ENCODE data around the gene CFAP54.
"Not testable (repeated sequence)": the region's sequence is repeated elsewhere in the genome, so short reads cannot be mapped to it uniquely, and the experiment has no call there.

Gene CFAP54, protein sequence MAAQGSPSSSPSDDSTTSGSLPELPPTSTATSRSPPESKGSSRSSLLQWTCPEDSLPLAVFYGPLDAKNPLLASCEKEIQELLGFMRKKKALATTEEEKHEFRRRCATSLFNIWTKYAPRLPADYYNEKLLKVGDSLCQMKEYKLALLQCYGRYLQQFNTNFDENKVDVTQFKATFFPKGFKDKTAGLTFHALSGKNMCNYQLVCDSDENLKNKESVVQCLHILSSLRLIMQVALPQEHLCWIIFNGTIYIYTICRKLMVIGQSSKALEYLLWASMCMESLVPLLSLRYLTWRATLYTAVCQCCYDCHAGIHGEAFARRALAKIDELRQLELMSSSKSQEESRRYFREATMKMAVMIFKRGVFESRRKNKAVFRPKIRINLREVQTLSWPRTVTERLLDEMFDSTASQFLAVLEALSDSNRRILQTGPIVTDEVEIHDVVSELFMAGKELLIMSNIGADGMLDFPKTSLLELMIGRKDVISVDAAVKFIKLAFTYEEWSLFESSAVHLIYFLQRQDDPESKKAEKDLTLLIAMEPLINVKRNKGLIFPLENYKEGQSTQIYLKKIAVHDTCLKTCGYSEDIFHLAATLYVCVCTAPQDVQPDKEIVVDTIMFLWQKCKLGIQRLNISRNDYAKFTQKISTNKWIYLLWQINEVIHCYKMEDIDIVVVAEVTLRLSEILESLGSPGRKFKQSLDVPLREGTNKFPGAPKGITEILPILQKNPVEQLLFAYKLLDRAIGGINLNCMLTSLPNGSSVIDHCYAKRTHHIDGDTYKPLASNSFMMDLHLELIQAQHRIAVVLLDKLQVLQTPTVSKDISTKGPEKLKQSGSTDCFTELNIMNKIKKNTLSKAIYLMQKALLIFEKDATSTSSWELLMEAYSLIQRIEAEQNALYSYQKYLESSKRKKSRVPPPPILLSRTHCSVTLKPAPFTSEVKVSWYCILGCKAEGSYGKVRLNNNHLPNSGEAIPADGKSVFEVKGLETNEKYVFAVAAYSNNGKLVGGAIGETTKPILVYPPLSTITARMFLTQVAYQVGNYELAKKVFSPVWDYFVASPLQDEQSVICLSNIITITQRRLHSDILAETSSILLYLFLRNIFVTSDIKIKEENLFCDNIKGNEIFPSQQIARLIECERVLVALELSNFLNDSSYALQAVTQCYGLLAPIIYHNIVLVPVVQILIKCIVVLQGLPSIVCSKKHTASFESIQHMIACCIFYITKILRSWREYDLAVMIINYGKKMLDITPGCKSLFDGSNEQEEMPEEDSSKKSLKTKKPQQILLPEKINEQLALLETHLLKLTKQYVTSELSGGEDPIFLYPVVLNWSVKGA (N-terminal part only)

DNA sequence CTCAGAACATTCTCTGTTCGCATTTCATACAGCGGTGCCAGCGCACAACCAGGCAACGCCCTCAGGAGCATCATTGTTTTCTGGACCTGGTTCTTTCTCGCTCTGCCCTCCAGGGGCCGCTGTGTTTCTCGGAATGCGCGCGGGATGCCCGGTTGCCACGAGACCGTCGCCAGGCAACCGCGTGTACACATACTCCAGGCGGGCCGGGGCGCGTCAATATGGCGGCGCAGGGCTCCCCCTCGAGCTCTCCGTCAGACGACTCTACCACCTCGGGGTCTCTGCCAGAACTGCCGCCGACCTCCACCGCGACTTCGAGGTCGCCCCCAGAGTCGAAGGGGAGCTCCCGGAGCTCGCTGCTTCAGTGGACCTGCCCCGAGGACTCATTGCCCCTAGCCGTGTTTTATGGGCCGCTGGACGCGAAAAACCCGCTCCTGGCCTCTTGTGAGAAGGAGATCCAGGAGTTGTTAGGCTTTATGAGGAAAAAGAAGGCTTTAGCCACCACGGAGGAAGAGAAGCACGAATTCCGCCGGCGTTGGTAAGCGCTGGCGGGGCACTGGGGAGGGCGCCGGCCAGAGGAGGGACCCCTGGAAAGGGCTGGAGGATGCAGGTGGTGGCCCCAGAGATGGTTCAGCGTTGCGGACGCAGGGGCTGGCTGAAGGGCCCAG is at the start of gene CFAP54:
Gene CFAP54, plus strand, starts transcription at position 186 of the 665 bp plus-strand sequence. Its CDS starts 33 bp downstream, at position 219.
- no peak for FAIRE-seq

DNA sequence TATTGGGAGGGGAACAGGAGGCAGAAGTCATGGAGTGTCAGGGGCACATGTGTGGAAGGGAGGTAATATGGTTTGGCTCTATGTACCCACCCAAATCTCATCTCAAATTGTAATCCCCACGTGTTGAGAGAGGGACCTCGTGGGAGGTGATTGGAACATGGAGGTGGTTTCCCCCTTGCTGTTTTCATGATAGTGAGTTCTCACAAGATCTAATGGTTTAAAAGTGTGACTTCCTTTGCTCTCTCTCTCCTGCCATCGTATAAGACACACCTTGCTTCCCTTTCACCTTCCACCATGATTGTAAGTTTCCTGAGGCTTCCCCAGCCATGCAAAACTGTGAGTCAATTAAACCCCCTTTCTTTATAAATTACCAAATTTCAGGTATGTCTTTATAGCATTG is 47.6 kb upstream of the CFAP54 start:
- no peak for FAIRE-seq

DNA sequence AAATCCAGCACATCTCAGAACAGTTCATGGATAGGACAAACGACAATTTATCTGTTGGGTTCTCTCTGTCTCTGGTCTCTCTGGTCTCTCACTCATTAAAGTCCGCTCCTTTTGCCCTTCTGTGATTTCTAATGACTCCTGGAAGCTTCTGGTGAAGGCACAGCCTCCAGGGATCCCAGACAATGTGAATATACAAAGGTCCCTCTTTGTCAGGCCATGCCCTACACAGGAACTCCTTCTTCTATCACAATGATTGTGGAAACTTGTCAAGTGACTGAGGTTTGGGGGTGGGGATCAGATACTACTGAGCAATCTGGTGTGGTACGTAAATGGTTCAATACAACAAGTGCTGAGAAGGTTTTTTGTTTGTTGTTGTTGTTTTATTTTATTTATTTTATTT is 46.5 kb upstream of the CFAP54 start:
- FAIRE-seq: no peak

DNA sequence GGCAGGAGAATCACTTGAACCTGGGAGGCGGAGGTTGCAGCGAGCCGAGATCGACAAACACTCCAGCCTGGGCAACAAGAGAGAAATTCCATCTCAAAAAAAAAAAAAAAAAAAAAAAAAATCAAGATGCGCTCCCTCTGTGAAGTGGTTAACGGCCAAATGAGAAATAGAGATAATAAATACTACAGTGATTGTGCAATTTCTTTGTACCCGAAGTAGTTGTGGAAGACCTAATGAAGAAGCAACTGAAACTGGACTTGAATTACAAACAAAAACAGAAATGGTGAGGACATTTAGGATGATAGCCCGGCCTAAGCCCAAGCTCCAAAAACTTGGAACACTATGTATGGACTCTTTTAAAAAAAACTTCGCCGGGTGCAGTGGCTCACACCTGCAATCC is 45.0 kb upstream of the CFAP54 start:
- FAIRE-seq: no peak

DNA sequence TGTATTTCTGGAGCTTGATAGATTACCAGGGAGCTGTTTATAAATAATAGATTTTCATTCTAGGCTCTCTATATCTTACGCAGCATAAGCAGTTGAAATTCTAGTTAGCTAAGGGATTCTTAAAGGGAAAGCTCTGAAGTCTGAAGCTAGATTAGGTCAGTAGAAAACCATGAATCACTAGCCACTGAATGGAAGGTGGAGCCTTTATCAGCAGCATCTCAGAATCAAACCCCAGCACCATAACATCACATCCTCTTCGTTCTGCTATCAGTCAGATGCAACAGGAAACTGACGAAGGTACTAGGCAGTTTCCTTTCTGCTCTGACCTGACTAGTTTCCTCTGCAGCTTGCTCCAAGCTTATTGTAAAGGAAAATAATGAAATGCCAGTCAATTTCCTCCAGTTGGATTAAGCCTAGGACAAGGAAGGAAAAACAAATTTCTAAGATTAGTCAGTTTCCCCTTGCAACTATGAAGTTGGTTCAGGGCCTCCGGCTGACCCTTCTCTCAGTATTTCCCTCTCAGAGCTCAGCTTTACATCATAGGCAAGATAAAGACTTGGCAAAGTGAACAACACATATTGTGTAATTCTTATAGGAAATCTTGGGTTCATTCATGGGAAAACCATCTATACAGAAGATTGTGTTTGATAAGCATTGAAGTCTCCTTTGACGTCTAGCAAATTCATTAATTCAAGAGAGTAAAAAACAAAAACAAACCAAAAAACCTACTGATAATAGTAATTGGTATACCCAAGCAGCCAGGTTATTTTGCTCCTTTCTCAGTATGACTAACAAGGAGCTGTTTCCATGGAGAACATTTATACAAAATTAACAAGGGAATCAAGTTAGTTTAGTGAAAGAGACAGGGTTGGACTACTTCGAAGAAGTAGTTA is 43.4 kb upstream of the CFAP54 start:
- no peak for FAIRE-seq

DNA sequence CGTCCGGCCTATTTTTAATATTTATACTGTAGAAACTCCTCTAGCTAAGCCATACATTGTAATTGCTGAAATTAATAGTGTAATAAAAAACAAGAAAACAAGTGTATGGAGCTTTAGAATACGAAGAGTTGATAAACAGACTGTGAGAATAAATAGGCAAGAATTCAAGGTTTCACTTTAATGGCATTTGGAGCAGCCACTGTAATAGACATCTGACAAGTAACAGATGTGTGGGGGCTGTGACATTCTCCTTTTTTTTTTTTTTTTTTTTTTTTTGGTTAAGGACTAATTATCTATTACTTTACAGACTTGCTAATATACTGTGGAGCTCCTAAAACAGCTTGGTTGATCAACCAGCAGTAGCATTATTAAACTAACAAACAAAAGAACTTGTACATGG is 42.1 kb upstream of the CFAP54 start:
- FAIRE-seq: no peak

DNA sequence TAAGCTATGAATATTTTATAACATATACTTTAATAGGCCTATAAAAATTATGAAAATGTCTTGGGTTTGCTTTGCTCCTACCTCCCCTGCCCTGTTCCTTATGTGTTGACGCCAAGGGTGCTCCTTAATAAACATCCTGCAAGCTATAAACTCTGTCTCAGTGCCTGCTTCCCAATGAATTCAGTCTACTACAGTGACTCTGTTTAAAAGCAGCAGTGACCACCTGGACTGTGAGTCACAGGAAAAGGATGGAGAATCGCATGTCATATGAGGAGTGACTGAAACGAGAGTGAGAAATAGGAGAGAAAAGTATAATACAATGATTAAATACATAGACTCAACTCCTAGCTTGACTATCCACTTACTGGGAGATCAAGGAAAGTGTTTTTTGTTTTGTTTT is 41.1 kb upstream of the CFAP54 start:
- no peak for FAIRE-seq

DNA sequence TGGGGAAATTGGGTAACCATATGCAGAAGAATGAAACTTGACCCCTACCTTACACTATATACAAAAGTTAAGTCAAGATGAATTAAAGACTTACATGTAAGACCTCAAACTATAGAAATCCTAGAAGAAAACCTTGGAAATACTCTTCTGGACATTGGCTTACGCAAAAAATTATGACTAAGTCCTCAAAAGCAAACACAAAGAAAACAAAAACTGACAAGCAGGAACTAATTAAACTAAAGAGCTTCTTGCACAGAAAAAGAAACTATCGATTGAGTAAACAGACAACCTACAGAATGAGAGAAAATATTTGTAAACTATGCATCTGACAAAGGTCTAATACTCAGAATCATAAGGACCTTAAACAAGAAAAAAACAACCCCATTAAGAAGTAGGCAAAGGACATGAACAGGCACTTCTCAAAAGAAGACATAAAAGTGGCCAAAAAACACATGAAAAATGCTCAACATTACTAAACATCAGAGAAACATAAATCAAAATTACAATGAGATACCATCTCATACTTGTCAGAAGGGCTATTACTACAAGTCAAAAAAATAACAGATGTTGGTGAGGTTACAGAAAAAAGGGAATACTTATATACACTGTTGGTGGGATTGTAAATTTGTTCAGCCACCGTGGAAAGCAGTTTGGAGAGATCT is 37.0 kb upstream of the CFAP54 start:
- FAIRE-seq: no peak

DNA sequence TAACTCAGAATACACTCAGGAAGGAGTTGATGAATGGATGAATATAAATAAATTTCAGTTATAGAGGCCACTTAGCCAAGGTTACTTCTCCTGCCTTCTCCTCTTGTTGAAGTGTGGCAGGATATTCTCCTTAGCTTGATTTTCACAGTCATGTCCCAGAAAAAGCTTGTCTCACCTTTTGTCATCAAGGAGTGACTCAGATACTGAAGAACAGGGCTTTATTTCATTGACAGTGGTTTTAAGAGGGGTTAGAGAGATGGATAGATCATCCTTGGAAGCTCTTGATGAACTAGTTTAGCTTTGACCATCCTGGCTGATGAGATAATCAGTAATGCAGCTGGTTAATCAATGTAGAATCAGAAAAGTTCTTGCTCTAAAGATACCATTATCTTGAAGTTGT is 35.0 kb upstream of the CFAP54 start:
- FAIRE-seq: no peak

DNA sequence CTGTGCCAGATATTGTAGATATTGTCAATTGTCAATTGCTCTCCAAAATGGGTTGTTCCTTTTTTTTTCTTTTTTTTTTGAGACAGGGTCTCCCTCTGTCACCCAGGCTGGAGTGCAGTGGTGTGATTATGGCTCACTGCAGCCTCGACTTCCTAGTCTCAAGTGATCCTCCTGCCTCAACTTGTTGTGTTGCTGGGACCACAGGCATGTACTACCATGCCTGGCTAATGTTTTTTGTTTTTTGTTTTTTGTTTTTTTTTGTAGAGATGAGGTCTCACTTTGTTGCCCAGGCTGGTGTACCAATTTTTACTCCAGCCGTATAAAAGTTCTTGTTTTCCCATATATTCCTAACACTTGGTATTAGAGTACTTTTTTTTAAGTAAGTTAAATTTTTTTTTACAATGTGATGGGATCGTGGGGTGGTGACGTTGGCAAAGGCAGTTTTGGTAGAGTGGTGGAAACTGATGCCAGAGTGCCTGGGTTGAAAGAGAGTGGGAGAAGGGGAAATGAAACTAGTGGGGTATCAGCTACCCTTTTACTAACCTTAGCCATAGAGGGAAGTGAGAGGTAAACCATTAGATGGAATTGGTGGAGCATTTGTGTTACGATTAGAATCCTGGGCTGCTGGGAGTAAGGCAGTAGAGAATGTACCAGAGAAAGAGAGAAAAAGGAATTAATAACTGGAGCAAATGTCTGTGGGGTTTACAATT is 33.0 kb upstream of the CFAP54 start:
- no peak for FAIRE-seq

DNA sequence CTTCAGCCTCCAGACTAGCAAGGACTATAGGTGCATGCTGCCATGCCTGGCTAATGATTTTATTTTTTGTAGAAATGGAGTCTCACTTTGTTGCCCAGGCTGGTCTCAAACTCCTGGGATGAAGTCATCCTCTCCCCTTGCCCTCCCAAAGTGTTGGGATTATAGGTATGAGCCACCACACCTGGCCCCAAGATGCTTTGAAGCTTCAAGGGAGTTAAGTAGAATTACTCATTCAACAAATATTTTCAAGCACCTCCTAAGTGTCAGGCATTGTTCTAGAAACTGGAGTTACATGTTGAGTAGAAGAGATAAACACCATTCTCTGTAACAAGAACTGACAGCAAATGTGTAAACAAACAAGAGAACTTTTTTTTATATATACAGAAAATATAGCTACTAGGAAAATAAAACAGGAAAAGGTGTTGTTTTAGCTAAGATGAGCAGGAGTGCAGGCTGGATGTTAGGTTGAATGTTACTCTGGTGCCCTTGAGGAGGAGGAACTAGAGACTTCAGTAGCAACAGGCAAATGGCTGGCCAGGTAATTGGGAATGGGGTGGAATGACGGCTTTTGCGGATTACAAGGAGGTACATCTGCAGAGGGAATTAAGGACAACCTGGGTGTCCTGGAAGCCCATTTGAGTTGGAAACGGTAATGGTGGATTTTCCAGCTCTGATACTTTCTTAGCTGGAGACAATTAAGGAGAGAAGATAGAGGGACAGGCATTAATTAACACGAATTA is 32.0 kb upstream of the CFAP54 start:
- FAIRE-seq: no peak

DNA sequence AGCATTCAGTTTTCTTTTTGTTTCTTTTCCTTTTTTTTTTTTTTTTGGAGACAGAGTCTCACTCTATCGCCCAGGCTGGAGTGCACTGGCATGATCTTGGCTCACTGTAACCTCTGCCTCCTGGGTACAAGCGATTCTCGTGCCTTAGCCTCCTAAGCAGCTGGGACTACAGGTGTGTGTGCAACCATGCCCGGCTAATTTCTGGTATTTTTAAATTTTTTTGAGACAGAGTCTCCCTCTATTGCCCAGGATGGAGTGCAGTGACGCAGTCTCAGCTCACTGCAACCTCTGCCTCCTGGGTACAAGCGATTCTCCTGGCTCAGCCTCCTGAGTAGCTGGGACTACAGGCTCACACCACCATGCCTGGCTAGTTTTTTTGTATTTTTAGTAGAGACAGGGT is 30.1 kb upstream of the CFAP54 start:
- not testable (repeated sequence) for FAIRE-seq

DNA sequence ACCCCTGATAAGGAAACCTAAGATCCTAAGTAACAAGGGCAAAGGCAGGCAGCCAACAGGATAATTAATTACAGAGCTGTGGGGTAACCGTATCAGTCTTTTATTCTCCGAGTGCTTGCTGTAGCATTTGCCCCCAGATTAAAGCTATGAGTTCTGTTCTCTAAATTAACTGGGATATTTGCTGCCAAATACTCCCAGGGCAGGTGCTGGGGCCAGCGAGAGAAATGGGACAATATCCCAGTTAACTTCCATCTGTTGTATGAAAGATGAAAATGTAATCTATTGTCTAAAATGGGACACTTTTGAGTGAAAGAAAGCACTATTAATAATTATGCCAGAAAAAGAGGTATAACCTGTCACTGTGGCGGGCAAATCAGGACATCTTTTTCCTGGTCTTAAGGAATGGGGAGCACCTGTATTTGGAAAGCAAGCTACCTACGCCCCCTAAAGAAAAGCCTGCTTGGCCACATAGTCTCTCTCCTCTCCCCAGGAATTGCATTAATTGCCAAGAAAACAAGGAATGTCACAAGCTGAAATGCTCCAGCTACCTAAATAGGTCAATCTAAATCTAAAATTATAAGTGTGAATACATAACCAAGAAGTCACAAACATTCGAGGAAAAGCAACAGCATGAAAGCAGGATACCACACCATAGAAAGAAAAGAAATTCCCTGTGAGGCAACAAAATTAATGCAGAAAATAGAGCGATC is 26.7 kb upstream of the CFAP54 start:
- no peak for FAIRE-seq

DNA sequence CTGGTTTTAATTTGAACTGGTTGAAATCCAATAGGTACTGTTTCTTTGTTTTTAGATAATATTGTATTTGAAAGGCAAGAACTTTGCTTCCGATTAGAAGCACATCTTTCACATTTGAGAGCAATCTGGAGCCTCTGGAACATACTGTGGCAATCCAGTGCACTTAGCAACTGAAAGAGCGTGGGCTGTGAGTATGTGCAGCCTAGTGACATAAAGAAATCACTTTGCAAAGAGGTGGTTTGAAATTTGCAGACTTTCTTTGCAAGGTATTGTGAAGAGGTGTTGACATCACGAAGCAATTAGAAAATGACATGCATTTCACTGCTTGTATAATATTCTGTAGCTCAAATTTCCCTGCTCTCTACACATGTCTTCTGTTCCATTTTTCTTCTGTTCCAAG is 23.5 kb upstream of the CFAP54 start:
- FAIRE-seq: no peak

DNA sequence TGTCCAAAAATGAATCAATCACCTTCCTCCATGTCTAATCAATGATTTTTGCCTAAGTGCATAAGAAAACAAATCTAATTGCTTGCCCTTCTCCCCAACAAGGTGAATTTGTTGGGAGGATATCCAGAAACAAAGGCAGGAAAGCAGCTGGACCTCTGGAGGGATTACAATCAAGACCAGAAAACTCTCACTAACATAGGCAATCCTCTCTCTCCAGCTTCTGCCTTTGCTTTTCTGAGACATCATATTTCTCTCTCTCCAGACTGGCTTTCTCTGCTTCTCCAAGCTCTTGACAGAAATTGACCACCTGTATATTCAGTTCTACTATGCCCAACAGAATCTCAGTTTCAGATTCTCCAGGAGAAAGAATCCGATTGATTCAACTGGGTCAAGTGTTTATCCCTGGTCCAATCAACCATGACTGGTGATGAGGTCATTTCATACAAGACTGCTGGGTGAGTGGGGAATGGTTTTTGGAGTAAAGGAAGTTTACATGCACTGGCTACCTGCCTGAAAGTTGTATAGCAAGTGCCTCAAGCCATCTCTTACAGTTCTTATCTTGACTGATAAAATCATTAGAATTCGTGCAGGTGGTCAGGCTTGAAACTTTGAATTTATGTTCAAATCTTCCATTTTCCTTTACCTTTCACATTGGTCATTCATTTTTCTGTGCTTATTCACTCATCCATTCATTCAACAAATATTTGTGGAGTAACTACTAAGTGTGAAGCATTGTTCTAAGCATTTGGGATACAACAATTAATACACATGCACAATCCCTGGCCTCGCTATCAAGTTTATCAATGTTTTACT is 22.2 kb upstream of the CFAP54 start:
- no peak for FAIRE-seq

DNA sequence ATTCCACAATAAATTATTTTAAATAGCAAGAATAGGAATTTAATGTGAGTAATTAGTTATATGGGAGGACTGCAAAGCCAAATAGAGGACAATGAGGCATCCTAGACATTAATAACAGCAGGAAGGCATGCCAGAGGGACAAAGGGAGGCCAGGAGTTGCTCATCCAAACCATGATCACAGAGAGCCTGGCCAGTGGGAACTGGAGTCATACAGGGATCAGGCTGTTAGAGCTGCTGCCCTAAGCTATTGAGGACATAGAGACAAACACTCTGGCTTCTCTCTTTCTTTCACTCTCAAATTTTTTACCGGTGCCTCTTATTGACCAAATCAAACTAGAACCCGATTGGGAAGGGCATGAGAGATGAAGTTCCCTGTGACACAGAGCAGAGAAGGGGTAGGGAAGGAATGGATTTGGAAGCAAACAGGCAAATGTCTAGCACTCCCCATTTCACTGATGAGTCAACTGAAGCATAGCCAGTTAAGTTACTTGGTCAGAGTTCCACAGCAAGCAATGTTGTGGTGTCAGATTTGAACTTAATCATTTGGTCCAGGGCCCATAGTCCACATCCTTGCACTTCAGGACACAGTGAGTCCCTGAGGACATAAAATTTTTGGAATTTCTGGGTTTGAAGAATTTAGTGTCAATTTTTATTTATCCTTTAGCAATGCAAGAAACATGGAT is 17.9 kb upstream of the CFAP54 start:
- FAIRE-seq: no peak

DNA sequence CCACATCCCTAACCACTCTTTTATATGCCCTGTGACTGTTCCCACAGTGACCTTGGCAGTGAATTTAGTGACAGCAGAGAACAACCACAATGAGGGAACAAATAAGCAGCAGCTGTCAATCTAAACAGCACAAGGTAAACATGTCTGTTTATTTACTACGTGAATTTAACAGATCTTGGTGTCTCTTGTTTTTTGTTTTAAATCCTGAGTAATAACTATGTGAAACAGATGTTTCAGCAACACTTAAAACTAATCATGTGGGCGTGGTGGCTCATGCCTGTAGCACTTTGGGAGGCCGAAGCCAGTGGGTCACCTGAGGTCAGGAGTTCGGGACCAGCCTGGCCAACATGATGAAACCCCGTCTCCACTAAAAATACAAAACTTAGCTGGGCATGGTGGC is 17.0 kb upstream of the CFAP54 start:
- FAIRE-seq: no peak

Data from TTC549 (cell line).